HepG2 (cell line): ENCODE data around the gene EVC. TPM values are rescaled to one million over a fixed set of nuclear protein-coding genes. Genes with fewer than 3 reads are reported as not detected.

Source experiments
- ATAC-seq: fragments of 200-7000 bp; cut with Tn5 transposase; 3 replicates; pipeline ENCODE4 v1.9.1; 2020; ENCODE audit warnings: mild to moderate bottlenecking, moderate library complexity
- BruUV-seq: library from RNA; stranded (reverse); fragments of 400-500 nt; replicated peaks from 2 replicates; lab custom pipeline; 2021; lab: Mats Ljungman, UMichigan
- CTCF ChIA-PET: fragments of 300-600 bp; formaldehyde crosslinking; extraction: SDS; loops from one replicate; lab custom pipeline; 2021; ENCODE audit warnings: low total read pairs, inconsistent platforms, low intra/inter-chr PET ratio; lab: Yijun Ruan, JAX
- POLR2A ChIA-PET: fragments of 350-600 bp; sonication (Branson Sonifier 250); formaldehyde crosslinking; loops from one replicate; lab custom pipeline; 2020; ENCODE audit warnings: antibody characterized with exemption, inconsistent platforms; lab: Yijun Ruan, JAX
- DNase-seq: peaks from one replicate; pipeline ENCODE4 v3.0.0-alpha.2; 2015; ENCODE audit warnings: low spot score
- FAIRE-seq: peaks from 3 replicates; lab custom pipeline; 2011; peaks lifted over from hg19 to GRCh38; lab: Jason Lieb, UNC
- H2AFZ ChIP-seq: one replicate; pipeline ENCODE4 v1.6.1; 2011; ENCODE audit warnings: low read length, inconsistent platforms
- H3K27ac ChIP-seq: fragments of 300-600 bp; 3 replicates; pipeline ENCODE4 v1.8.0; 2011; ENCODE audit warnings: mixed run types, mild to moderate bottlenecking, mixed read lengths, low read length, inconsistent platforms; ENCODE audit not compliant: insufficient read depth; ENCODE audit errors: extremely low read length
- H3K27me3 ChIP-seq, 2 experiments: fragments of 200-600 bp in 1 of 2; 2 replicates in 1 of 2; 3 replicates in 1 of 2; pipeline versions ENCODE4 v1.6.0 to v1.8.0; 2011; ENCODE audit warnings: low read length in 2 of 2, mild to moderate bottlenecking in 2 of 2, moderate library complexity in 2 of 2, inconsistent platforms in 1 of 2; ENCODE audit not compliant: insufficient read depth in 2 of 2, control insufficient read depth in 1 of 2
- H3K36me3 ChIP-seq, 2 experiments: fragments of 200-600 bp in 1 of 2; replicated peaks in 1 of 2; 2 replicates in 1 of 2; 3 replicates in 1 of 2; pipeline versions ENCODE4 v1.5.1 to v1.8.0; 2011; ENCODE audit warnings: low read length in 2 of 2, inconsistent platforms in 1 of 2; ENCODE audit not compliant: insufficient read depth in 2 of 2, control insufficient read depth in 1 of 2
- H3K4me1 ChIP-seq: 2 replicates; pipeline ENCODE4 v1.5.1; 2012; ENCODE audit warnings: low read length, inconsistent platforms; ENCODE audit not compliant: insufficient read depth
- H3K4me2 ChIP-seq: 2 replicates; pipeline ENCODE4 v1.6.0; 2011; ENCODE audit warnings: low read depth, low read length, inconsistent platforms
- H3K4me3 ChIP-seq, 3 experiments: fragments of 200-600 bp in 1 of 3; sonication (generic), shearing (Covaris generic) in 1 of 3; replicated peaks in 1 of 3; 2 replicates each; pipeline ENCODE4 v1.5.1; 2011 to 2016; ENCODE audit warnings: low read length in 3 of 3, inconsistent platforms in 2 of 3, low read depth in 2 of 3, mild to moderate bottlenecking in 2 of 3, control low read depth in 1 of 3, mixed read lengths in 1 of 3; ENCODE audit not compliant: insufficient read depth in 1 of 3
- H3K79me2 ChIP-seq: one replicate; pipeline ENCODE4 v1.6.1; 2011; ENCODE audit warnings: low read length, inconsistent platforms; ENCODE audit not compliant: insufficient read depth
- H3K9ac ChIP-seq: 2 replicates; pipeline ENCODE4 v1.6.0; 2011; ENCODE audit warnings: mild to moderate bottlenecking, low read depth, low read length, inconsistent platforms; ENCODE audit not compliant: insufficient read depth
- H3K9me3 ChIP-seq: 2 replicates; pipeline ENCODE4 v1.5.1; 2012; ENCODE audit warnings: mild to moderate bottlenecking, low read length
- H4K20me1 ChIP-seq: 2 replicates; pipeline ENCODE4 v1.6.0; 2011; ENCODE audit warnings: inconsistent platforms, mild to moderate bottlenecking, low read length, moderate library complexity; ENCODE audit not compliant: insufficient read depth
- HNRNPK ChIP-seq: fragments of 200-400 bp; formaldehyde crosslinking; IDR thresholded peaks from 2 replicates; pipeline ENCODE4 v1.6.1; 2018; ENCODE audit warnings: low read length, low read depth, moderate library complexity, mild to moderate bottlenecking; ENCODE audit not compliant: poor library complexity, severe bottlenecking
- MAF1 ChIP-seq: sonication (generic); formaldehyde crosslinking; IDR thresholded peaks from 2 replicates; pipeline ENCODE4 v1.5.0; 2020; ENCODE audit warnings: missing genetic modification reagents, borderline replicate concordance
- MXD3 ChIP-seq: IDR thresholded peaks from 2 replicates; pipeline ENCODE4 v1.6.1; 2016; ENCODE audit warnings: mild to moderate bottlenecking, missing biosample characterization, missing genetic modification reagents
- NR2F6 ChIP-seq, 2 experiments: IDR thresholded peaks; 2 replicates each; pipeline ENCODE4 v1.6.1; 2016; ENCODE audit warnings: antibody characterized with exemption in 1 of 2, mild to moderate bottlenecking in 1 of 2
- PRDM10 ChIP-seq: sonication (generic); formaldehyde crosslinking; IDR thresholded peaks from 2 replicates; pipeline ENCODE4 v1.4.0; 2020; ENCODE audit warnings: low read depth, missing genetic modification reagents
- REXO4 ChIP-seq: sonication (generic); formaldehyde crosslinking; IDR thresholded peaks from 2 replicates; pipeline ENCODE4 v1.8.0; 2022; ENCODE audit warnings: missing genetic modification reagents, mild to moderate bottlenecking, borderline replicate concordance
- STAT6 ChIP-seq: sonication (generic); formaldehyde crosslinking; IDR thresholded peaks from 2 replicates; pipeline ENCODE4 v1.4.0; 2020; ENCODE audit warnings: missing genetic modification reagents, mild to moderate bottlenecking, borderline replicate concordance
- ZNF484 ChIP-seq: sonication (generic); formaldehyde crosslinking; IDR thresholded peaks from 2 replicates; pipeline ENCODE4 v1.5.1; 2020; ENCODE audit warnings: mild to moderate bottlenecking, low read depth, missing genetic modification reagents, borderline replicate concordance
- WGBS: methylation state at CpG from one replicate; pipeline ENCODE4 v1.1.6; 2017; ENCODE audit warnings: low lambda C conversion rate; 5-methylcytosine and 5-hydroxymethylcytosine counted together
- in situ Hi-C: cut with HindIII; loops from 2 replicates; pipeline ENCODE4 v1.10.0; 2017; ENCODE audit warnings: low pct_unique_long_range_greater_than_20kb; ENCODE audit not compliant: extremely low pct_ligation_motif_present
- intact Hi-C: fragments of 100-400 bp; cut with micrococcal nuclease; formaldehyde crosslinking; loops from one replicate; pipeline ENCODE4 v1.10.0; 2022; ENCODE audit not compliant: unreplicated experiment
- polyA plus RNA-seq, 8 experiments: library from polyadenylated mRNA; depleted of rRNA in 3 of 8; stranded (reverse) in 7 of 8; unstranded in 1 of 8; fragments of >200 nt; fragmentation: Illumina TruSeq in 4 of 8; extraction: Trizol in 4 of 8; gene quantifications; 2 replicates each; pipeline versions ENCODE4 v1.2.1 to v1.2.3, GENCODE V29; 2011 to 2016; ENCODE audit warnings: low read depth in 4 of 8, missing spikeins in 1 of 8, mixed read lengths in 1 of 8; ENCODE audit not compliant: insufficient read depth in 1 of 8
- total RNA-seq, 5 experiments: library from RNA; depleted of rRNA; stranded (reverse); fragments of >200 nt; fragmentation: Illumina TruSeq; extraction: Trizol; gene quantifications; 2 replicates each; pipeline ENCODE4 v1.2.3, GENCODE V29; 2016; ENCODE audit warnings: low read depth in 1 of 5

The EVC gene
- total and polyA plus RNA-seq, 2 of the 13 experiments (the other 11 are each of a cell fraction or from before 2014, with no cell fraction given): 3.1 to 4.9 TPM

GRCh38 chr4:5705647-5706320, 5.2 kb upstream of the EVC start:
- no TSS peak for BruUV-seq
- no peak for FAIRE-seq
- Histone ChIP-seq H3K4me1 (peaks cover 19% of the 10 kb centered on the region), H2AFZ (no peak overlapping the region), H3K4me2 (no peak overlapping the region), H4K20me1 (no peaks in the 10 kb centered on the region), H3K79me2 (no peaks in the 10 kb centered on the region), H3K27ac (no peak overlapping the region), H3K27me3 (no peaks in the 10 kb centered on the region), H3K9ac (no peak overlapping the region), H3K36me3 (no peaks in the 10 kb centered on the region), H3K4me3 (no peak overlapping the region), H3K9me3 (no peaks in the 10 kb centered on the region)
- in situ Hi-C loops (no loop called here), intact Hi-C loops (no loop called here)
- no peak for ATAC-seq
- DNase-seq: no peak
- ChIA-PET CTCF (no interaction called here), POLR2A (no interaction called here)
- 26% methylated on average over 5 of the region's 5 CpGs for WGBS
- no peak for TF ChIP-seq ZNF484 (CRISPR knock-in tag)
- TF ChIP-seq MXD3 (CRISPR knock-in tag): no peak
- no peak for TF ChIP-seq STAT6 (CRISPR knock-in tag)
- TF ChIP-seq REXO4 (CRISPR knock-in tag): no peak
- TF ChIP-seq PRDM10 (CRISPR knock-in tag): no peak
- TF ChIP-seq NR2F6 (IDR thresholded peaks at IDR 0.05): no peak
- no peak for TF ChIP-seq NR2F6 (CRISPR knock-in tag; IDR thresholded peaks at IDR 0.05)
- no peak for TF ChIP-seq HNRNPK
- no peak for TF ChIP-seq MAF1 (CRISPR knock-in tag)
